Measurements from ENCODE around the gene ACVR2B. TPM values are rescaled to one million over a fixed set of nuclear protein-coding genes. Genes with fewer than 3 reads are reported as not detected.

The ACVR2B gene
- total RNA-seq, 1 experiment from 2014 or later, result 18.3 TPM

GRCh38 chr3:38480093-38480445, 26.4 kb downstream of the ACVR2B start:
- Histone ChIP-seq H3K9ac (ENCODE audit: low read length) (no peak overlapping the region), H3K27ac (ENCODE audit: low read depth, low read length) (no peak overlapping the region), H4K20me1 (ENCODE audit: insufficient read depth) (no peaks in the 10 kb centered on the region), H3K79me2 (ENCODE audit: insufficient read depth, low read length) (peaks cover 5% of the 10 kb centered on the region; the same call in 1 of the 2 replicates), H3K4me1 (ENCODE audit: control insufficient read depth in 1 of 2, insufficient read depth in 2 of 2, low read length in 2 of 2) (no peaks in the 10 kb centered on the region), H2AFZ (ENCODE audit: low read depth, low read length, poor library complexity, severe bottlenecking) (no peak overlapping the region), H3K4me2 (ENCODE audit: low read length) (no peak overlapping the region), H3K4me3 (replicated peaks in 1 of 2; ENCODE audit: low read depth in 1 of 2, low read length in 2 of 2) (no peak overlapping the region), H3K9me3 (ENCODE audit: control insufficient read depth in 1 of 2, insufficient read depth in 1 of 2, low read depth in 1 of 2, low read length in 2 of 2) (no peaks in the 10 kb centered on the region), H3K36me3 (ENCODE audit: control insufficient read depth in 1 of 2, insufficient read depth in 2 of 2, low read length in 2 of 2) (peaks cover 15 to 28% of the 10 kb centered on the region in 2 experiments; a peak in 3 of 4 replicates), H3K27me3 (ENCODE audit: insufficient read depth, low read length) (no peaks in the 10 kb centered on the region), H3K9me2 (ENCODE audit: insufficient read depth) (no peaks in the 10 kb centered on the region)
- BruUV-seq (replicated peaks), result no TSS peak
- intact Hi-C loops (cut with micrococcal nuclease), result loop anchor here (2.0 to 5.0 kb wide), 3 partner anchors 133 to 363 kb away; partner anchors contain the start of gene XYLB
- CTCF ChIA-PET, result interaction anchor here (0.8 to 1.8 kb wide), 9 partner anchors 9 to 362 kb away, joined by 3 to 10 read pairs (median 4); partner anchors contain the start of gene XYLB
- RAD21 ChIA-PET (ENCODE audit: low non-redundant PET in 1 of 2, low total read pairs in 2 of 2, uncharacterized antibody in 2 of 2, unreplicated experiment in 2 of 2), result no interaction called here
- no peak for TF ChIP-seq POLR2A (IDR thresholded peaks at IDR 0.05; ENCODE audit: borderline replicate concordance, extremely low read depth, insufficient read depth, insufficient read length)
- no peak for TF ChIP-seq ZNF274 (IDR thresholded peaks at IDR 0.05; ENCODE audit: low read depth, low read length)
- no peak for TF ChIP-seq CEBPB (IDR thresholded peaks at IDR 0.05; ENCODE audit: low read depth)
- TF ChIP-seq, protein P1, sequence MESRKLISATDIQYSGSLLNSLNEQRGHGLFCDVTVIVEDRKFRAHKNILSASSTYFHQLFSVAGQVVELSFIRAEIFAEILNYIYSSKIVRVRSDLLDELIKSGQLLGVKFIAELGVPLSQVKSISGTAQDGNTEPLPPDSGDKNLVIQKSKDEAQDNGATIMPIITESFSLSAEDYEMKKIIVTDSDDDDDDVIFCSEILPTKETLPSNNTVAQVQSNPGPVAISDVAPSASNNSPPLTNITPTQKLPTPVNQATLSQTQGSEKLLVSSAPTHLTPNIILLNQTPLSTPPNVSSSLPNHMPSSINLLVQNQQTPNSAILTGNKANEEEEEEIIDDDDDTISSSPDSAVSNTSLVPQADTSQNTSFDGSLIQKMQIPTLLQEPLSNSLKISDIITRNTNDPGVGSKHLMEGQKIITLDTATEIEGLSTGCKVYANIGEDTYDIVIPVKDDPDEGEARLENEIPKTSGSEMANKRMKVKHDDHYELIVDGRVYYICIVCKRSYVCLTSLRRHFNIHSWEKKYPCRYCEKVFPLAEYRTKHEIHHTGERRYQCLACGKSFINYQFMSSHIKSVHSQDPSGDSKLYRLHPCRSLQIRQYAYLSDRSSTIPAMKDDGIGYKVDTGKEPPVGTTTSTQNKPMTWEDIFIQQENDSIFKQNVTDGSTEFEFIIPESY (IDR thresholded peaks at IDR 0.05; ENCODE audit: extremely low read depth, insufficient replicate concordance, low read length), result no peak
- no peak for TF ChIP-seq SIN3A (IDR thresholded peaks at IDR 0.05; ENCODE audit: low read depth)
- no peak for TF ChIP-seq ELF1 (IDR thresholded peaks at IDR 0.05; ENCODE audit: borderline replicate concordance, low read depth)
- TF ChIP-seq ATF3 (IDR thresholded peaks at IDR 0.05), result no peak
- no peak for TF ChIP-seq FOSL1 (IDR thresholded peaks at IDR 0.05; ENCODE audit: low read depth)
- TF ChIP-seq, protein P2, sequence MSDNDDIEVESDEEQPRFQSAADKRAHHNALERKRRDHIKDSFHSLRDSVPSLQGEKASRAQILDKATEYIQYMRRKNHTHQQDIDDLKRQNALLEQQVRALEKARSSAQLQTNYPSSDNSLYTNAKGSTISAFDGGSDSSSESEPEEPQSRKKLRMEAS (IDR thresholded peaks at IDR 0.05), result no peak
- no peak for TF ChIP-seq RAD21 (IDR thresholded peaks at IDR 0.05; ENCODE audit: low read depth)
- TF ChIP-seq ZFX (IDR thresholded peaks at IDR 0.05), result no peak
- TF ChIP-seq TCF7L2 (IDR thresholded peaks at IDR 0.05; ENCODE audit: borderline replicate concordance, extremely low read depth, insufficient read depth, insufficient read length), result no peak
- DNase-seq (ENCODE audit: low read depth, low spot score) (no peak), ATAC-seq (no peak)
- POLR2A ChIA-PET, result no interaction called here
